ENCODE data around the gene CCDC177.

The CCDC177 gene

DNA sequence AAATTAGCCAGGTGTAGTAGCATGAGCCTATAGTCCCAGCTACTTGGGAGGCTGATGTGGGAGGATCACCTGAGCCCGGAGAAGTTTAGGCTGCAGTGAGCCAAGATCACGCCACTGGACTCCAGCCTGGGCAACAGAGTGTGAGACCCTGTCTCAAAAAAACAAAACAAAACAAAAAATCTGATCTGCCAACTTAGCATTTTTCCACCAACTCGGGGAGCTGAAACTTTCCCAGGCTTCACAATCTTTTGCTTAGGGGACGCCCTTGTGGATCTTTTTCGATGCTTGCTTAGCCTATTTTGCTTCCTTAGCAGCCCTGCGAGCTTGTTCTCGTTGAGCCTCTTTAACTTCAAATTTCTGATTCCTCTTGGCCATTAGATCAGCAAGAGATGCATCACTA lies 13.8 kb downstream of the CCDC177 start:
- no peak for DNase-seq

DNA sequence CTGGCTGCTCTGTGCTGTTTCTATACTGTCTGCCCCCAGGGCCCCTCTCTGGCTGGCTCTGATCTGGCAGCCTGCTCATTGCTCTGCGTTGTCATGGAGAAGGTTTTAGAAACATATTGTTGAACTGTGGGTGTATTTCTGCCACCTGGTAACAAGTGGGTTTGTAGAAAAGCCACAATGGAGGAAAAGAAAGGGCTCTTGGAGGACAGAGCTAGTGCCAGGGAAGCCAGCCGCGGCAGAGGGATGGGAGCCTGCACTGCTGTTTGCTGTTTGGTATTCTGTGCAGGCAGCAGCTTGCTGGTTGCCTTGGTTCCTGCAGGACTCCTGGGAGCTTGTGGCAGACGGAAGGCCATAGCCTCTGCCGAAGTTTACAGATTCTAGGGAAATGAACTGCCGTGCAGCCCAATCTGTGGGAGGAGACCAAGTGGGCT lies 15.1 kb downstream of the CCDC177 start:
- DNase-seq, result peak; percentile 71 to 88 (median 74)

DNA sequence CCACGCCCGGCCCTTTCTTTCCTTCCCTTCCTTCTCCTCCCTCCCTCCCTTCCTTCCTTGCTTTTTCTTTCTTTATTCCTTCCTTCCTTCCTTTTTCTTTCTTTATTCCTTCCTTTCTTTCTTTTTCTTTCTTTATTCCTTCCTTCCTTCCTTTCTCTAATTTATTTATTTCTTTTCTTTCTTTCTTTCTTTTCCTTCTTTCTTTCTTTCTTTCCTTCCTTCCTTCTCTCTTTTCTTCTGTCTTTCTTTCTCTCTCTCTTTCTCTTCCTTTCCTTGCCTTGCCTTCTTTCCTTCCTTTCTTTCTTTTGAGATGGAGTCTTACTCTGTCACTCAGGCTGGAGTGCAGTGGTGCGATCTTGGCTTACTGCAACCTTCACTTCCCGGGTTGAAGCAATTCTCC lies 15.9 kb downstream of the CCDC177 start:
- DNase-seq, result no peak

DNA sequence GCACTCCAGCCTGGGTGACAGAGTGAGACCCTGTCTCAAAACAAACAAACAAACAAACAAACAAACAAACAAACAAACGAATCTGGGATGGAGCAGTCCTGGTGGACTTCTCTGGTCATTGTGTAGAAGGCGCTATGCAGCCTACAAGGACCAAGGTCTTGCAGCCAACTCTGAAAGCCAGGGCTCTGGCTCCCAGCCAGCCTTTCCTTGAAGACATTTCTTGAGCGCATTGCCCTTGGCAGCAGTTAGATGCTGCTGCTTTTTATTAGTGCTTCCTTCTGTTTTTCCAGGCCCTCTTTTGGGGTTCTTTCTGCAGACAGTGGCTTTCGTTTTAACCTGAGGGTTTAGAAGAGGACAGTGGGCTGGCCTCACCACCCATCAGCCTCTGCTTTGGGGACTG lies 20.2 kb downstream of the CCDC177 start:
- DNase-seq, result no peak

DNA sequence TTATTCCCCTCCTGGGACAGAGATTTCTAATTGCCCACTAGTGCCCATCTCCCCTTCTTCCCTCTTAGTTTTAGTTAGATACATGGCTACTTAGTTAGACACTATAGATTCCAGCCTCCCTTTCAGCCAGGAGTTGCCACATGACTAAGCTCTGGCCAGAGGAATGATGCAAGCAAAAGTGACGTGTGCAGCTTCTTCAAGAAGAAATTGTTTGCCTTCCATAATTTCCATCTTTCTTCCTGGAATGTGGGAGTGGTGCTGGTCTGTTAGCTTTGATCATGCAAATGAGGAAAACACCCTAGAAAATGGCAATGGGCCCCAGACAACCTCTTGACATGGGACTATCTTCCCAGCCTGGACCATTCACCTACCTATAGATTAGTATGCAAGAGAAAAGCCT lies 21.4 kb downstream of the CCDC177 start:
- no peak for DNase-seq

DNA sequence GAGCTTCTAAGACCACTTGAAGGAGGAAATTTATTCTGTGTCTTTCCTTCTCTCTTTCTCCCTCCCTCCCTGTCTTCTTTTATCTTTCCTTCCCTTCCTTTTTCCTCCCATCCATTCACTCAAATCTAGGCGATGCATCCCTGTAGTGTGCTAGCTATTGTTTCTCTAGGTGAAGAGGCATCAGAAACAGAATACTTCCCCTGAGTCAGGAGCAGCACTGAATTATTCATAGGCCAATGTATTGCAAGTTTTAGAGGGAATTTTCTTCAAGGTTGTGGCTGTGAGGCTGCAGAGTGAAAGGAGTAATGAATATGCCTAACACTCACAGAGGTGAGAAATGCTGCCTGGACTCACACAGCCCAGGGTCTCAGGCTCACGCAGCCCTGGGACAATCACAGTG lies 23.2 kb downstream of the CCDC177 start:
- DNase-seq, result no peak

DNA sequence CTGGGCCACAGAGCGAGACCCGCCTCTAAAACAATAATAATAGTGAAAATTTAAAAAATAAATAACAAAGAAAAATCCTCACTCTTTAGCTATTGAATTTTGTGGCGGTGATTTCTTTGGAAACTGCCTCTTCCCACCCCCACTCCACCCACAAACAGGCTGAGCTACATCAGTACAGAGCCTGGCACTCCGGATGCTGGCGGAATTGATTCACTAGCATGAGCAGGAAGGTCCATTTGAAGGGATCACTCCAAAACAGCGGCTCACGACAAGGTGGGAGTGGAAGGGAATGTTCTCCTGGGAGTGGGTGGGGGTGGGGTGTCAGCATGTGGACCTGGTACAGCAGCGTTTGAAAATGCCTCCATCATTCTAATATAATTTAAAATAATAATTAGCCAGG lies 26.1 kb downstream of the CCDC177 start:
- DNase-seq, result no peak

DNA sequence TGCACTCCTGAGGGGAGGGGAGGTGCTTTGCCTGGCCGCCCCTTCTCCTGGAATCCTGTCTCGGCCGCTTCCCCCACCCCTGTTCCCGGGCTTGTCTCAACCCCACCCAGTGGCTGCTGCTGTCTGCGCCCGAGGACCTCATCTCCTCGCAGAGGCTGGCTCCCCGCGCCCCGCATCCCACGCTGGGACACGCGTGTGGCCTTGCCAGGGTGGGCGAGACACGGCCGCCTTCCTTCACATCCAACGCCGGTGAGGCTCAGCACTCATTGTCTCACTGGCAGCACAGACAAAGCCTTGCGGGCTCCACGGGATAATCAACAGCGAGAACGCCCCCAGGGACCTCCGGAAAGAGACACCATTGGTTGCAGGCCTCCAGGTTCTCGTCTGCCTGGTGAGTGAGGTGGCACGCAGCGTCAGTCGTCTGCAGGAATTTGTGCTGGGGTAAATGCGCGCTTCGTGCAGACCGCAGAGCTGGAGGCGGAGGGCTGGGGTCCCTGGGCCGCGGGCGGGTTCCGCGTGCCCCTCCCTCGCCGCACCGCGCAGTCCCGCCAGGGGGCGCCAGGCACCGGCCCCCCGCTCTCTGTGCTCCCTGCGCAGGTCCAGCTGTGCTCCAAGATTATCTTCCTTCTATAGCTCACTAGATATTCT lies 26.8 kb downstream of the CCDC177 start:
- DNase-seq, result no peak

DNA sequence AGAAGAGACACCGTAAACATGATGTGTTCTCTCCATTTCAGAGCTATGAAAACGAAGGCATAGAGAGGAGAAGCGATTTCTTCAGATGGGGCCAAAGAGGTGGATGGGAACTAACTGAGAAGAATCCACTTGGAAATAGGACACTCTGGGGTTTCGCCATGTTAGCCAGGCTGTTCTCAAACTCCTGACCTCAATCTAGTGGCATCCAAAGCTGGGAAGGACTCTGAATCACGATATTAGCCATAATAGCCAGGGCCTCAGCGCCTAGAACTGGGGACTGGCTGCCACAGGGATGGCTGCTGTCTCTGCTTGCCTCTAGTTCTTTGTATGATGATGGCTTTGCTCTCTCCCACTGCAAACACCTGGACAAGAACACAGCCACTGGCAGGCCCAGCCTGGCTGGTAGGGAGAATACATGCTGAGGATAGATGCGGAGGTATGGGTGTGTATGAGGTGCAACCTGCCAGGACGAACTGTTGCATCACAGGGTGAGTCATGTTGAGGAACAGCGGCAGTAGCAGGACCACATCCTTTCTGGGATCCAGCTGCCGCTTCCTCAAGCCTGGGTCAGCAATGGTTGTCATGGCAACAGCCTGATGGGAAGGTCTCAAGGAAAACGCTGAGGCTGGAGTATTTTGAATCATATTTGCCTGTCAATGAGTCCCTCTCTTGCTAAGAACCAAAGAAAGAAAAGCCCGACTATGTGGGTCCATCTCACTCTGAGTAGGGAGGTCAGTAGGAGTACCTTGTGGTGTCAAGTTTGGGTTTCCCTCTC lies 31.1 kb downstream of the CCDC177 start:
- peak in 2 of 3 experiments; percentile 59 to 83 for DNase-seq

DNA sequence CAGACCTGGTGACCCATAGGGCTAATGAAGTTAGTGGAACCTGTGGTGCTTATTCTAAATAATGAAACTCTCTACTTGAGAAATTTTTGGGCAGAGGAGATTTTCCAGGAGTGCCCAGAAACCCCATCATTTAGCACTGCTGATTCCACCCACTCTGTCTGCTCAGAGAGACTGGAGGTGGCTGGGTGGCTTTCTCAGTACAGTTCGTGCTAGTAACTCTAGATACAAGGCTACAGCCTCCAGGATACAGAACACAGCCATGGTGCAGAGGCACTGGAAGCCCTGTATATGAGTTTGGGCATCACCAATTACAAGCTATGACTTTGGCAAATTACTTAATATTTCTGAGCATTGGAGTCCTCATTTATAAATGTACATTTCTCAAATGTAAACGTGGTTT lies 32.4 kb downstream of the CCDC177 start:
- DNase-seq, result no peak

DNA sequence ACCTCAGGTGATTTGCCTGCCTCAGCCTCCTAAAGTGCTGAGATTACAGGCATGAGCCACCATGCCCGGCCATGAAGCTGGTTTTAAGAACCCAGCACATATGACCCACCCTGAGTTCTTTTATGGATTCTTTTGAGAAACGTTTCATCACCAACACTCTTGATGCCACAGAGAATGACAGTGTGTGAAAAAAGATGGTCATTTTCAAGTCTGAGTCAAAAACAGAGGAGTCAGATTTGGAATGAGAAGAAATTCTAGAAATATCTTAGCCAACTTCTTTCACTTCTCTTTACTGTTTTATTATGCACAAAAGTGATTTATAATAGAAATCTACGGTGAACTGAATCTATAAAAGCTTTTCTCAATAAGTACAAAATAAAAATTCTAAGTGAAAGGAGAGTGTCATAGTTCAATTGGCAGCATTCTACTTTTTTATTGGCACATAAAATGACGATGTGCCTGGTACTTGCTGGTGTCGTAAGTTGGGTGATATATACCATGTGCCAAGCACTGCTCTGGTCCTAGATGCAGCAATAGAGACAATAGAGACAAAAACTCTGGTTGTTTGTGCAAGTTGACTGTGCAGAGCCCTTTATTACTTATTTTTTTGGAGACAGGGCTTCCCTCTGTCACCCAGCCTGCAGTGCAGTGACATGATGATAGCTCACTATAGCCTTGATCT lies 33.9 kb downstream of the CCDC177 start:
- no peak for DNase-seq

DNA sequence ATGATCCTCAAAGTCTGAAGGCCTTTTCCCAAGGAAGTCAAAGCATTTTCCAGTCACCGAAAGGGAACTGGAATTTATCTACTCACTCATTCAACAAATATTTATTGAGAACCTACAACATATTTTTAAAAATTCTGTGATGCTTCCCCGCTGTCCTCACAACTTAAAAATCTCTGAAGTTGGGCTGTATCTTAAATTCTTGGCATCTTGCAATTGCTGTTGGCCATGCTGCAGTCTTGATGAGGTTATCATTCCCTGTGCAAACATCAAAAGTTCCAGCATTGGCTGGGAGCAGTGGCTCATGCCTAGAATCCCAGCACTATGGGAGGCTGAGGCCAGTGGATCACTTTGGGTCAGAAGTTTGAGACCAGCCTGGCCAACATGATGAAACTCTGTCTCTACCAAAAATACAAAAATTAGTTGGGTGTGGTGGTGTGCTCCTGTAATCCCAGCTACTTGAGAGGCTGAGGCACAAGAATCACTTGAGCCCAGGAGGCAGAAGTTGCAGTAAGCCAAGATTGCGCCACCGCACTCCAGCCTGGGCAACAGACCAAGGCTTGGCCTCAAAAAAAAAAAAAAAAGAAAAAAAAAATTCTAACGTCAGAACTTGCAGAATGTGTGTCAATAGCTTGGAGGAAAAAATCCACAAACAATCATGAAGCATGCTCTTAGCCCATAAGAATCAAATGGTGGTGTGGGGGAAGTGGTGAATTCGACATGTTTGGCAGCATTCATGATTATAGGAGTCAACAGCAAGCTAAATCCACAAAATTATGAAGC lies 34.9 kb downstream of the CCDC177 start:
- no peak for DNase-seq

DNA sequence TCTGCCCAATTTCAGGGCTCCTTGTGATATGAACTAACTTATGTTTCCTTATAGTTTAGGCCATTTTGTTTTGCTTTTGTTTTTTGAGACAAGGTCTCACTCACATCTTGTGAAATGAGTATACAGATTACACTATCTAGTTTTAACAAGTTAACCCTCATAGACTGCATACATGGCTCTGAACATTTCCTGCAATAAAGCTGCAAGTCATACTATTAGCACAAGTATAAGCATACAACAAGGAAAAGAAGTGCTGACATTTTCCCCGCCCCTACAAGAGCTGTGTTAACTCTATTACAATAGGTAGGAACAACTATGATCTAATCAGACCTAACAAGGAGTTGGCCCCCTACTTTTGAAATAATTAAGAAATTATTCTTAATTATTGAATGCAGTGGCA lies 35.9 kb downstream of the CCDC177 start:
- no peak for DNase-seq

DNA sequence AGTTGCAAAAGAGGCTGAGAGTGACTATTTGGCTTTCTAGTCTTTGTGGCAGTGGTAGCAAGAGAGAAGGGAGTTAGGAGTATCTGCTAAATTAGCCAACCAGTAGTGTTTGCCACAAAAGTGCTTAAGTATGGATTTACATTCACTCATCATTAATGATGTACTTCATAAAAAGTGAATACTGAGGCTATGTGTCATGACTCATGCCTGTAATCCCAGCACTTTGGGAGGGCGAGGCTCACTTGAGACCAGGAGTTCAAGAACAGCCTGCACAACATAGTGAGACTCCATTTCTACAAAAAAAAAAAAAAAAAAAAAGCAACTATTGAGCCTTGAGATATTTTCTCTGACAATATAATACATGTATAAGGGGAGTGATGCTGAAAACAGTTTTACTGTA lies 36.8 kb downstream of the CCDC177 start:
- DNase-seq, result no peak

DNA sequence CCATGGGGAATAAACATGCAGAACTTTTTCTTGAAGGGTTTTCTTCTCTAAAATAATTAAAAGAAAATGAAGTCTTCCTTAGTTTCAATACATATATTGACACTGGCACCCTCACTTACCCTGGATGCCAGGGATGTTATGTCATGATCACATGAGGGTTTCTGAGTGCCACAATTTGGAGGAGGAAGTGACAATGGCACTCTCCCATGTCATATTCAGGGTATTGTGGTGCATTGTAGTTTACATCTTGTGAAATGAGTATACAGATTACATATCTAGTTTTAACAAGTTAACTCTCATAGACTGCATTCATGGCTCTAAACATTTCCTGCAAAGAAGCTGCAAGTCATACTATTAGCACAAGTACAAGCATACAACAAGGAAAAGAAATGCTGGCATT lies 37.7 kb downstream of the CCDC177 start:
- DNase-seq, result no peak

DNA sequence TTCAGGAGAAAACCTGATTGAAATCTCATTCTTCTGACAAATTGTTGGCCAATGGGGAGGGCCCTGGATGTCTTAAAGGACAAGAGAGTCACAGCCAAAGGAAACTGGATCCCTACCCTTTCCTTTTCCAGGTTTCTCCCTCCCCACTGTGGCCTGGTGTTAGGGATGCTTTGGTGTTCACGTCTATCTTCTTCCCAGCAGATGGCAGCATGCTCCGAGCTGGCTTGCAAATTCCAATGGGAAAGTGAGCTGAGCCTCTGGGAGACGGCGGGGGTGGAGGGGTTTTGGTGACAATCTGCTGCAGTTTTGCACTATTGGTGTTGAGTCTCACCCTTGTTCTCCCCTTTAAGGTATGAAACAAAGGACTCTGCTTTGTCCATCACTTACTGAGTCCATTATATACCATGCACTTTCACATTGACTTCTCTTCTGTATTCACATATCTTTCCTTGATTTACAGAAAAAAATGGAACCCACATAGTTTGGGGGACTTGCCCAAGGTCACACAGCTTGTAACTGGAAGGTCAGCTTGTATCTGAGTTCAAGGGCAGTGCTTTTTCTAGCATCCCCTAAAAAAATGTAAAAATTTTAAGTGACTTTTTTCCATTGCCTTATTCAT lies 39.3 kb downstream of the CCDC177 start:
- peak; percentile 65 to 85 (median 81) for DNase-seq

DNA sequence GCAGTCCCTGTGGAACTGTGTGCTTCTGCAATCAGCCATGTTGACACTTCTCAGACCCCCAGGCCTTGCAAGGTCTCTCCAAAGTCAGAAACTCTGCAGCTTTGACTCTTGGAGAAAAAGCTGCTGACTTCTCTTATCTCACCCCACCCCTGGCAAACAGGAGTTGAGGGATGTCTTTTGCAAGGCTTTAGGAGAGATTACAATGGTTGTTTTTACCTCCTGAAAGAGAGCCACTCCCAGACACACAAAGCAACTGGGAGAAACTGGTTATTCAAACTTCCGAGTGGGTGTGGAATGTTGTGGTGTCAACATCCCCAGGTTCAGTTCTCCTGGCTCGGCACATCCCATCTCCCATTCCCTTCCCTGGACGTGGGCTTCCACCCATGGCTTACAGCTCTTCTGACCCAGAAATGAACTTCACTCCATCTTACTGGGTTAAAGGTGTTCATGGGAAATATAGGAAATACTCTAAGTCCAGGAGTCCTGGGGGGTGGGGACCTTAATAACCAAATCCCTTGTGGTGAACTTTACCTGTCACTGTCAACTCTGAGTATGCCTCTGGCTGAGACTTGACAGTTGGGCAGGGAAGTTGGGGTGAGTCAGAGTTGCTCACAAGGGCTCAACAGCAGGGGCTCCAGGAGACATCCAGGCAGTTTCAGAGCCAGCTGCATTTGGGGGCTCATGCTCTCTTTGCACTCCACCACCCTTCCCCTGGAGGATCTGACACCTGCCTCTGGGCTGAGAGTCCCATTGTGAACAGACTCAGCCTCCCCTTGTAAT lies 41.9 kb downstream of the CCDC177 start:
- DNase-seq, result no peak

DNA sequence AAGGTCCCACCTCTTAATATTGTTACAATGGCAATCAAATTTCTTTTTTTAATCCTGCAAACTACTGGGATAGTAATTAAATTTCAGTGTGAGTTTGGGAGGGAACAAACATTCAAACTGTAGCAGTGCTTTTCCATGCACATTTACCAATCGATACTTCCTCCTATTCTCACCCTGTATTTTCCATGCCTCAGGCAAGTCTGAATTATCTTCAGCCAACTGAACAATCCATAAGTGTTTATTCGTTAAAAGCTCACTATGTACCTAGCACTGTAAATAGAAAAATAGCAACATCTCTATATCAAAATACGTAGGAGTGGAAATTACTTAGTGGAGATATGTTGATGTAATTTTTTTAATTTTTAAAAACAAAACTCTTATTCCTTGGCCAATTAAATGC lies 43.5 kb downstream of the CCDC177 start:
- peak in 2 of 3 experiments; percentile 54 to 79 for DNase-seq

DNA sequence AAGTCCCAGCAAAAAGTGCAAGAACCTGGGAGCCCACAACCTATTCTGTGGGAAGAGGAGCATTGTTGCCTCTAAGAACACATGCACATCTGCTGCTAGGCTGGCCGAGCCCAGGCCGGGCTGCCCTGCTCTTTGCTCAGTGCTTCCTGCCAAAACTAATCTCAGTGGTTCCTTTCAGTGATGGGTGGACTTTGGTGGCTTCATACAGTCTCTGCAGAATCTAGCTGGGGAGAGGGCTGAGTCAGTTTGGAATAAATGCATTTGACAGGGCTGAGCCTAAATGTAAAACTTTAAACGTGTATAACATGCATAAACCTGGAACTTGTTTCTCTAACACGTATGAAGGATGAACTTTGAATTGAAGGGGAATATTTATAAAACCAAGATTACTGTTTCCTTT lies 44.6 kb downstream of the CCDC177 start:
- DNase-seq, result no peak

DNA sequence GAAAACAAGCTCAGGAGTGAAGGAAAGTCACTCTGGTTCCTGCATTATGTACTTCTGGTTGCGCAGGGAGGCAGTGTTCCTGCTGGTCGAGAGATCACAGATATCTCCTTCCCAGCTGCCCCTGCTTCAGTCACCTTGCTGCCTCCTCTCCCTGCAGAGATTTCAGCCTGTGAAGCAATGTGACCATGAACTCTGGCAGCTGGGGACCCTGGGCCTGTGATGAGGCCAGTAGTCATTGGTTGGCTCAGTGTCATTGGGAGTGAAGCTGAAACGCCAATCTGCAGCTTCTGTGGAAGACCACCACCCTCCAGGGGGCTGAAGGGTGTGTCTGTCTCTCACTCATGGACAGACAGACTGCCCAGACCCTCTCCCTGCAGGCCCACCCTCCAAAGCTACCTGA lies 45.1 kb downstream of the CCDC177 start:
- DNase-seq, result no peak

DNA sequence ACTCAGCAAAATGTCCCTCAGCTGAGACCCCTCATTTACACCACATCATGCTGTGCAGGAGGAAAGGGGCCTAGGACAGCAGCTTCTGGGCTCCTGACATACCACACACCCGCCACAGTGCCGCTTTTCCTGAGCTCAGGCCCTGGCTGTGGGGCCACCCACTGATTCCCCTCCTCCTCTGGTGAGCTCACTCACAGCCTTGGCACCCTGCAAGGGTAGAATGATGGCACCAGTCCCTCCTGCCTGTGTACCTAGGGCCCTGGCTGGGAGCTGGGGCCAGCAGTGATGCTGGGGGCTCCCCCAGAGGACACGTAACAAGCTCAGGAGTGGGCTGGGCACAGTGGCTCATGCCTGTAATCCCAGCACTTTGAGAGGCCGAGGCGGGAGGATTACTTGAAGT lies 45.7 kb downstream of the CCDC177 start:
- DNase-seq, result no peak

DNA sequence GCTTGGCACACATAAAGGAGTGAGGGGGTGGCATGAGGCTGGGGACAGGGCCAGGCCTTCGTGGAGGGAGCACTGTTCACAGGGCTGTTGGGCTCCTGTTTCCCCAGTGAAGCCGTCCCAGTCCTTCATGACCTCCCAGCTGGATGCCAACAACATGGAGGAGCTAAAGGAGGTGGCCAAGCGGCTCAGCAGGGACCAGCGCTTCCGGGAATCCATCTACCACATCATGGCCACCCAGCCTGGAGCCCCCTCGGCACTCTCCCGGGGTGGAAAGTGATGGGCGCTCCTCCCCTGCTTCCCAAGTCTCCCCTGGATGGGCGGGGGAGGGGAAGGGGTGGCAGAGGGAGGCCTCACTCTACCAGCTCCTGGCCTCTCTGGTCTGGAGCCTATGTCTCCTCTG lies 46.5 kb downstream of the CCDC177 start:
- no peak for DNase-seq
